SK-N-MC (cell line): ENCODE data around the gene LIMS3.
"Not testable (repeated sequence)": the region's sequence is repeated elsewhere in the genome, so short reads cannot be mapped to it uniquely, and the experiment has no call there.

Experiments
- EZH2 ChIP-seq: fragments of 200-600 bp; sonication (generic); IDR thresholded peaks from one replicate; pipeline ENCODE4 v1.6.1; 2017; ENCODE audit warnings: antibody characterized with exemption
- POLR2AphosphoS5 ChIP-seq: IDR thresholded peaks from 2 replicates; pipeline ENCODE4 v1.6.1; 2012; ENCODE audit warnings: mild to moderate bottlenecking, low read depth, low read length, borderline replicate concordance

DNA sequence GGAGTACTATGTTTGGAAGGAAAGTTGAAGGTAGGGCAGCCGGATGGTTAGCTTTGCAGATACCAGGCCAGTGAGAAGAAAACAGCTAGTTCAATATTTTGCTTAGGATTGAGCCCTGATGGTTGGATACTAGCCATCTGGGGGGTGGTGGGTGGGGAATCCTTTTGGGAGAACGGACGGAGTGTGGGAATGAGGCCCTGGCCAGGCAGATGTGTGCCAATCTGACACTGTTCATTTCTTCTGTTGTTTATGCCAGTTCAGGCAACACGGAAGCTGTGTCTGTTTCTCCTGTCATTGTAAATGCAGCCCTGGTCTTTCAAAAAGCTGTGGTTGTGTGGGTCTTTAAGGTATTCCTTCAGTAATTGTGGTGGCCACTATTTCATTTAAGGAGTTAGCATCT, 7.5 kb upstream of the LIMS3 start:
- not testable (repeated sequence) for TF ChIP-seq EZH2, POLR2AphosphoS5
